Measurements from ENCODE around the gene MAP3K14. TPM values are rescaled to one million over a fixed set of nuclear protein-coding genes. Genes with fewer than 3 reads are reported as not detected.
A peak's percentile ranks its signal among the peaks of the same experiment; 100 is the strongest.

Gene MAP3K14
- total and polyA plus RNA-seq, 4 donors = 2.2 to 9.3 (median 5.3) TPM

GRCh38 chr17:45262516-45263476 is 54.0 kb downstream of the MAP3K14 start:
- no peaks in the 10 kb centered on the region for H3K9me3 ChIP-seq (ENCODE audit: control insufficient read depth, insufficient read depth, low read length)
- H3K27me3 ChIP-seq (ENCODE audit: control insufficient read depth, insufficient read depth, low read length) = no peaks in the 10 kb centered on the region
- H3K36me3 ChIP-seq (ENCODE audit: control insufficient read depth, insufficient read depth, low read length) = peaks cover 46% of the 10 kb centered on the region
- no peak overlapping the region for H3K27ac ChIP-seq (ENCODE audit: low read depth, low read length)
- DNase-seq (ENCODE audit: low read depth in 4 of 6, low spot score in 6 of 6) = no peak
- H3K4me1 ChIP-seq (ENCODE audit: control insufficient read depth, insufficient read depth, low read length) = peaks cover 29% of the 10 kb centered on the region
- peak overlapping the region; percentile 63 for H3K4me3 ChIP-seq (ENCODE audit: low read depth, low read length)
- 28% methylated on average over 13 of the region's 18 CpGs for WGBS (ENCODE audit: insufficient coverage)

- peaks cover 29% of the 10 kb centered on the region for H3K4me1 ChIP-seq (ENCODE audit: control insufficient read depth, insufficient read depth, low read length)
- H3K27me3 ChIP-seq (ENCODE audit: control insufficient read depth, insufficient read depth, low read length) = peaks cover 2% of the 10 kb centered on the region
- 3% methylated on average over 61 of the region's 68 CpGs for WGBS (ENCODE audit: insufficient coverage)
- H3K4me3 ChIP-seq (ENCODE audit: low read depth, low read length) = peak within 1 kb of the TSS; percentile 63
- no peaks in the 10 kb centered on the region for H3K9me3 ChIP-seq (ENCODE audit: control insufficient read depth, insufficient read depth, low read length)
- H3K27ac ChIP-seq (ENCODE audit: low read depth, low read length) = peak within 1 kb of the TSS; percentile 52
- DNase-seq (ENCODE audit: low read depth in 4 of 6, low spot score in 6 of 6) = peak in 3 of 6 donors; percentile 39 to 96 (median 89)
- peaks cover 36% of the 10 kb centered on the region for H3K36me3 ChIP-seq (ENCODE audit: control insufficient read depth, insufficient read depth, low read length)
These were observed 55.0 kb downstream of the MAP3K14 start, which contains the start of gene SPATA32 for GRCh38 chr17:45261577-45262515. TSS of gene SPATA32 (minus strand) at chr17:45262094. CDS start at chr17:45262016, 78 bp downstream.

GRCh38 chr17:45260204-45260783 is 56.5 kb downstream of the MAP3K14 start:
- DNase-seq (ENCODE audit: low read depth in 4 of 6, low spot score in 6 of 6) = no peak
- 88% methylated on average over 7 of the region's 7 CpGs for WGBS (ENCODE audit: insufficient coverage)
- Histone ChIP-seq H3K9me3 (ENCODE audit: control insufficient read depth, insufficient read depth, low read length) (no peaks in the 10 kb centered on the region), H3K4me1 (ENCODE audit: control insufficient read depth, insufficient read depth, low read length) (peaks cover 29% of the 10 kb centered on the region), H3K27ac (ENCODE audit: low read depth, low read length) (no peak overlapping the region), H3K4me3 (ENCODE audit: low read depth, low read length) (no peak overlapping the region), H3K27me3 (ENCODE audit: control insufficient read depth, insufficient read depth, low read length) (peaks cover 4% of the 10 kb centered on the region), H3K36me3 (ENCODE audit: control insufficient read depth, insufficient read depth, low read length) (peaks cover 21% of the 10 kb centered on the region)

- 63% methylated on average over 3 of the region's 5 CpGs for WGBS (ENCODE audit: insufficient coverage)
- Histone ChIP-seq H3K27ac (ENCODE audit: low read depth, low read length) (no peak overlapping the region), H3K4me1 (ENCODE audit: control insufficient read depth, insufficient read depth, low read length) (peaks cover 29% of the 10 kb centered on the region), H3K27me3 (ENCODE audit: control insufficient read depth, insufficient read depth, low read length) (peaks cover 4% of the 10 kb centered on the region), H3K36me3 (ENCODE audit: control insufficient read depth, insufficient read depth, low read length) (peaks cover 7% of the 10 kb centered on the region), H3K9me3 (ENCODE audit: control insufficient read depth, insufficient read depth, low read length) (no peaks in the 10 kb centered on the region), H3K4me3 (ENCODE audit: low read depth, low read length) (no peak overlapping the region)
- DNase-seq (ENCODE audit: low read depth in 4 of 6, low spot score in 6 of 6) = no peak
These were observed 57.8 kb downstream of the MAP3K14 start for GRCh38 chr17:45258981-45259380.

GRCh38 chr17:45257115-45257514 is 59.7 kb downstream of the MAP3K14 start:
- H3K27me3 ChIP-seq (ENCODE audit: control insufficient read depth, insufficient read depth, low read length) = peaks cover 4% of the 10 kb centered on the region
- DNase-seq (ENCODE audit: low read depth in 4 of 6, low spot score in 6 of 6) = no peak
- H3K27ac ChIP-seq (ENCODE audit: low read depth, low read length) = no peak overlapping the region
- 50% methylated on average over 16 of the region's 16 CpGs for WGBS (ENCODE audit: insufficient coverage)
- H3K9me3 ChIP-seq (ENCODE audit: control insufficient read depth, insufficient read depth, low read length) = no peaks in the 10 kb centered on the region
- H3K36me3 ChIP-seq (ENCODE audit: control insufficient read depth, insufficient read depth, low read length) = no peaks in the 10 kb centered on the region
- H3K4me1 ChIP-seq (ENCODE audit: control insufficient read depth, insufficient read depth, low read length) = peaks cover 12% of the 10 kb centered on the region
- no peak overlapping the region for H3K4me3 ChIP-seq (ENCODE audit: low read depth, low read length)

GRCh38 chr17:45256114-45256966 is 60.5 kb downstream of the MAP3K14 start:
- peaks cover 5% of the 10 kb centered on the region for H3K4me1 ChIP-seq (ENCODE audit: control insufficient read depth, insufficient read depth, low read length)
- no peak for DNase-seq (ENCODE audit: low read depth in 4 of 6, low spot score in 6 of 6)
- H3K27ac ChIP-seq (ENCODE audit: low read depth, low read length) = no peak overlapping the region
- 66% methylated on average over 3 of the region's 14 CpGs for WGBS (ENCODE audit: insufficient coverage)
- H3K9me3 ChIP-seq (ENCODE audit: control insufficient read depth, insufficient read depth, low read length) = no peaks in the 10 kb centered on the region
- no peak overlapping the region for H3K4me3 ChIP-seq (ENCODE audit: low read depth, low read length)
- H3K36me3 ChIP-seq (ENCODE audit: control insufficient read depth, insufficient read depth, low read length) = no peaks in the 10 kb centered on the region
- peaks cover 4% of the 10 kb centered on the region for H3K27me3 ChIP-seq (ENCODE audit: control insufficient read depth, insufficient read depth, low read length)

- H3K9me3 ChIP-seq (ENCODE audit: control insufficient read depth, insufficient read depth, low read length) = no peaks in the 10 kb centered on the region
- H3K27me3 ChIP-seq (ENCODE audit: control insufficient read depth, insufficient read depth, low read length) = peaks cover 4% of the 10 kb centered on the region
- WGBS (ENCODE audit: insufficient coverage) = 95% methylated on average over 8 of the region's 8 CpGs
- H3K4me1 ChIP-seq (ENCODE audit: control insufficient read depth, insufficient read depth, low read length) = no peaks in the 10 kb centered on the region
- H3K36me3 ChIP-seq (ENCODE audit: control insufficient read depth, insufficient read depth, low read length) = peaks cover 2% of the 10 kb centered on the region
- DNase-seq (ENCODE audit: low read depth in 4 of 6, low spot score in 6 of 6) = no peak
- no peak overlapping the region for H3K27ac ChIP-seq (ENCODE audit: low read depth, low read length)
- H3K4me3 ChIP-seq (ENCODE audit: low read depth, low read length) = no peak overlapping the region
These were observed 61.5 kb downstream of the MAP3K14 start for GRCh38 chr17:45255358-45255757.

GRCh38 chr17:45253879-45254278 is 62.9 kb downstream of the MAP3K14 start:
- DNase-seq (ENCODE audit: low read depth in 4 of 6, low spot score in 6 of 6) = no peak
- 92% methylated on average over 4 of the region's 4 CpGs for WGBS (ENCODE audit: insufficient coverage)
- Histone ChIP-seq H3K4me1 (ENCODE audit: control insufficient read depth, insufficient read depth, low read length) (no peaks in the 10 kb centered on the region), H3K27me3 (ENCODE audit: control insufficient read depth, insufficient read depth, low read length) (peaks cover 5% of the 10 kb centered on the region), H3K4me3 (ENCODE audit: low read depth, low read length) (no peak overlapping the region), H3K9me3 (ENCODE audit: control insufficient read depth, insufficient read depth, low read length) (no peaks in the 10 kb centered on the region), H3K36me3 (ENCODE audit: control insufficient read depth, insufficient read depth, low read length) (peaks cover 3% of the 10 kb centered on the region), H3K27ac (ENCODE audit: low read depth, low read length) (no peak overlapping the region)
